Cardiac muscle cell (in vitro differentiated cells and primary cell): Measurements from ENCODE around the gene INPP5F. TPM values are rescaled to one million over a fixed set of nuclear protein-coding genes. Genes with fewer than 3 reads are reported as not detected.

Experiments
- DNase-seq, 2 donors: peaks; one replicate each; pipeline versions ENCODE4 v3.0.0 to v3.0.0-alpha.2; 2010 to 2017; ENCODE audit warnings: low read depth in 1 of 2, low spot score in 1 of 2
- H3K27ac ChIP-seq: fragments of 200-600 bp; sonication (generic); 2 replicates; pipeline ENCODE4 v1.5.1; 2016
- H3K27me3 ChIP-seq: fragments of 200-600 bp; sonication (generic); 2 replicates; pipeline ENCODE4 v1.6.0; 2016; ENCODE audit warnings: control low read depth
- H3K36me3 ChIP-seq: fragments of 200-600 bp; sonication (generic); 2 replicates; pipeline ENCODE4 v1.5.1; 2016; ENCODE audit warnings: control low read depth
- H3K4me1 ChIP-seq: fragments of 200-600 bp; sonication (generic); 2 replicates; pipeline ENCODE4 v1.8.1; 2017; ENCODE audit warnings: low read depth, mild to moderate bottlenecking, mixed run types
- H3K4me3 ChIP-seq: fragments of 200-600 bp; sonication (generic); 2 replicates; pipeline ENCODE4 v1.5.1; 2016; ENCODE audit warnings: mild to moderate bottlenecking
- H3K9me3 ChIP-seq: fragments of 200-600 bp; sonication (generic); 2 replicates; pipeline ENCODE4 v1.5.1; 2017; ENCODE audit warnings: low read depth, mild to moderate bottlenecking, control low read depth
- CTCF ChIP-seq: IDR thresholded peaks from 2 replicates; pipeline ENCODE4 v1.5.1; 2012; ENCODE audit warnings: low read depth, mild to moderate bottlenecking, low read length
- polyA plus RNA-seq: library from polyadenylated mRNA; unstranded; fragments of >200 nt; fragmentation: Nextera tagmentation; extraction: Ambion mirVana; gene quantifications from 2 replicates; pipeline ENCODE4 v1.2.1, GENCODE V29; 2016
- total RNA-seq: library from RNA; depleted of rRNA; stranded (reverse); fragments of >200 nt; gene quantifications from 2 replicates; pipeline ENCODE4 v1.2.3, GENCODE V29; 2016

The INPP5F gene
- total RNA-seq (15.7 and 19.9 TPM in 2 replicates), polyA plus RNA-seq (8.4 and 10.2 TPM in 2 replicates)

GRCh38 chr10:119725828-119726675 is at the start of gene INPP5F:
TSS of gene INPP5F (plus strand) at chr10:119726050. CDS start at chr10:119726263, 213 bp downstream.
- DNase-seq, result peak; percentile 99
- Histone ChIP-seq H3K27ac (peak within 1 kb of the TSS; percentile 94), H3K4me3 (peak within 1 kb of the TSS; percentile 62), H3K36me3 (no peaks in the 10 kb centered on the region), H3K27me3 (no peaks in the 10 kb centered on the region), H3K4me1 (peaks cover 19% of the 10 kb centered on the region), H3K9me3 (no peaks in the 10 kb centered on the region)
- peak; percentile 10 for TF ChIP-seq CTCF

DNA sequence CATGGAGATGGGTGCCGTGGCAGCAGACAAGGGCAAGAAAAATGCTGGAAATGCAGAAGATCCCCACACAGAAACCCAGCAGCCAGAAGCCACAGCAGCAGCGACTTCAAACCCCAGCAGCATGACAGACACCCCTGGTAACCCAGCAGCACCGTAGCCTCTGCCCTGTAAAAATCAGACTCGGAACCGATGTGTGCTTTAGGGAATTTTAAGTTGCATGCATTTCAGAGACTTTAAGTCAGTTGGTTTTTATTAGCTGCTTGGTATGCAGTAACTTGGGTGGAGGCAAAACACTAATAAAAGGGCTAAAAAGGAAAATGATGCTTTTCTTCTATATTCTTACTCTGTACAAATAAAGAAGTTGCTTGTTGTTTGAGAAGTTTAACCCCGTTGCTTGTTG is 48.7 kb upstream of the INPP5F start:
- Histone ChIP-seq H3K4me1 (peaks cover 4% of the 10 kb centered on the region), H3K4me3 (no peak overlapping the region), H3K36me3 (peaks cover 50% of the 10 kb centered on the region), H3K27ac (no peak overlapping the region), H3K27me3 (no peaks in the 10 kb centered on the region), H3K9me3 (no peaks in the 10 kb centered on the region)
- DNase-seq, result no peak
- no peak for TF ChIP-seq CTCF

DNA sequence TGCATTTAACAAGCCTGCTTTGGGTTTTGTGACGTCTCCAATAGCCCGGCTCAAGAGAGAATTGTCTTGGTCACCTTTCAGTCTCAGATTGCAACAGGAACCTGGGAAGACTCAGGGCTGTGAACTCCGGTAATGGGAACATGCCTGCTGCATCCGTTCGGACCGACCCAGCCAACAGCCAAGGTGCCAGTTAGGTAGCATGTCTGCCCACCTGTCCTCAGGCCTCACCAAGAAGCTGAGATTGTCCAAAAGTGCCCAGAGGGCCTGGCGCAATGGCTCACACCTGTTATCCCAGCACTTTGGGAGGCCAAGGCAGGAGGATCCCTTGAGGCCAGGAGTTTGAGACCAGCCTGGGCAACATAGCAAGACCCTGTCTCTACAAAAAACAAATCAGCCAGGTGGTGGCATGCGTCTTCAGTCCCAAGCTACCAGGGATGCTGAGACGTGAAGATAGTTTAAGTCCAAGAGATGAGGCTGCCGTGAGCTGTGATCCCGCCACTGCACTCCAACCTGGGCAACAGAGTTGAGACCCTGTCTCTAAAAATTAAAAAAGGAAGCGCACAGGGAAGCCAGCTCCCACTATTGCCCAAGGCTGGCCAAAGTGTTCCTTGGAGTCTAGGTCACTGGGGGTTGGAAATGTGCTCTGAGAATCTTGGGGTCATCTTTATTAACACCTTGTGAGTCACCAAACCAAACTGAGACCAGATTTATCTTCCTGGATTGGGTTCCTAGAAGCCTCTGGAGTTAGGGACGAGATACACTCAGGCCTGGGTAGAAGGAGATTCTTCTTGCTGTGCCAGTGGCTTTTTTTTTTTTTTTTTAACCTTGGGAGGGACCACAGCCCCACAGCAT is 47.7 kb upstream of the INPP5F start:
- no peak for DNase-seq
- Histone ChIP-seq H3K27ac (no peak overlapping the region), H3K4me1 (peaks cover 4% of the 10 kb centered on the region), H3K4me3 (no peak overlapping the region), H3K36me3 (peaks cover 41% of the 10 kb centered on the region), H3K9me3 (no peaks in the 10 kb centered on the region), H3K27me3 (no peaks in the 10 kb centered on the region)
- TF ChIP-seq CTCF, result no peak

- DNase-seq, result no peak
- Histone ChIP-seq H3K36me3 (peaks cover 29% of the 10 kb centered on the region), H3K4me1 (peaks cover 4% of the 10 kb centered on the region), H3K9me3 (no peaks in the 10 kb centered on the region), H3K27me3 (no peaks in the 10 kb centered on the region), H3K4me3 (no peak overlapping the region), H3K27ac (no peak overlapping the region)
- TF ChIP-seq CTCF, result no peak
Measured at GRCh38 chr10:119679480-119679829, 46.4 kb upstream of the INPP5F start.

DNA sequence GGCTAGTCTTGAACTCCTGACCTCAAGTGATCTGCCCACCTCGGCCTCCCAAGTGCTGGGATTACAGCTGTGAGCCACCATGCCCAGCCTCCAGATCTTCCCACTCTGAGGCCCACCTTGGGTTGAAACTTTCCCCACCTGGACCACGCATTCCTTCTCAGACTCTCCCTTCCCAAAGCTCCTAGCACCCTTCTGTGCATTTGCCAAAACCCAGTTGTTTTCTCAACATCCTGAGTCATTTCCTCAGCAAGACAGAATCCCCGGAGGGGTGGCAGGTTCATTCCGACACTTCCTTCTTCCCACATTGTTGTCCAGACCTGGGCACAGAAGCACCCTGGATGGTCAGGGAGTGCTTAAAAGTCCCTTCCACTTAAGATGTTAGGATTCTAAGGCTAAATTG is 45.8 kb upstream of the INPP5F start:
- H3K27me3 ChIP-seq, result no peaks in the 10 kb centered on the region
- peaks cover 4% of the 10 kb centered on the region for H3K4me1 ChIP-seq
- TF ChIP-seq CTCF, result no peak
- no peak overlapping the region for H3K4me3 ChIP-seq
- H3K27ac ChIP-seq, result peak overlapping the region; percentile 62
- no peaks in the 10 kb centered on the region for H3K9me3 ChIP-seq
- peaks cover 27% of the 10 kb centered on the region for H3K36me3 ChIP-seq
- DNase-seq, result peak in 1 of 2 donors; percentile 82
